HL-60 (cell line): ENCODE data around the gene STX8.

ENCODE experiments used
- DNase-seq, 2 experiments: peaks; one replicate each; pipeline ENCODE4 v3.0.0-alpha.2; 2010 to 2020; ENCODE audit warnings: low read depth in 1 of 2, low spot score in 1 of 2
- H3K27ac ChIP-seq: fragments of 250-450 bp; sonication (Bioruptor Pico); replicated peaks from 2 replicates; pipeline ENCODE4 v1.5.1; 2020; ENCODE audit warnings: mild to moderate bottlenecking, moderate library complexity
- H3K27me3 ChIP-seq: fragments of 250-450 bp; sonication (Bioruptor Pico); 2 replicates; pipeline ENCODE4 v1.5.1; 2021; ENCODE audit warnings: mild to moderate bottlenecking, moderate library complexity; ENCODE audit not compliant: insufficient read depth, poor library complexity, severe bottlenecking
- H3K4me3 ChIP-seq: replicated peaks from 2 replicates; pipeline ENCODE4 v1.5.1; 2011; ENCODE audit warnings: mild to moderate bottlenecking, control low read depth, low read length; ENCODE audit not compliant: insufficient read depth
- CTCF ChIP-seq: IDR thresholded peaks from one replicate; pipeline ENCODE4 v1.5.1; 2011; ENCODE audit warnings: low read length, control low read depth, inconsistent platforms; ENCODE audit not compliant: insufficient read depth
- GABPA ChIP-seq: IDR thresholded peaks from 2 replicates; pipeline ENCODE4 v1.6.1; 2012; ENCODE audit warnings: low read depth
- POLR2AphosphoS5 ChIP-seq: IDR thresholded peaks from 2 replicates; pipeline ENCODE4 v1.6.1; 2012; ENCODE audit warnings: low read depth
- REST ChIP-seq: IDR thresholded peaks from 2 replicates; pipeline ENCODE4 v1.6.1; 2012; ENCODE audit warnings: low read depth; ENCODE audit not compliant: insufficient replicate concordance
- SPI1 ChIP-seq: IDR thresholded peaks from 2 replicates; pipeline ENCODE4 v1.6.1; 2012; ENCODE audit warnings: low read depth, mild to moderate bottlenecking, borderline replicate concordance

Gene STX8

GRCh38 chr17:9410737-9411136 is 164.9 kb downstream of the STX8 start:
- no peak for TF ChIP-seq REST
- no peak for TF ChIP-seq GABPA
- TF ChIP-seq CTCF, result no peak
- no peaks in the 10 kb centered on the region for H3K27me3 ChIP-seq
- no peak for DNase-seq
- H3K4me3 ChIP-seq, result no peak overlapping the region
- H3K27ac ChIP-seq, result no peak overlapping the region

- TF ChIP-seq SPI1, result no peak
- TF ChIP-seq REST, result no peak
- TF ChIP-seq GABPA, result no peak
- no peak for TF ChIP-seq POLR2AphosphoS5
- TF ChIP-seq CTCF, result no peak
- no peak overlapping the region for H3K4me3 ChIP-seq
- DNase-seq, result no peak
- no peaks in the 10 kb centered on the region for H3K27me3 ChIP-seq
- no peak overlapping the region for H3K27ac ChIP-seq
Measured at GRCh38 chr17:9410301-9410700, 165.3 kb downstream of the STX8 start.

- no peaks in the 10 kb centered on the region for H3K27me3 ChIP-seq
- no peak for DNase-seq
- no peak overlapping the region for H3K4me3 ChIP-seq
- H3K27ac ChIP-seq, result no peak overlapping the region
- TF ChIP-seq SPI1, result no peak
- TF ChIP-seq GABPA, result no peak
- TF ChIP-seq POLR2AphosphoS5, result no peak
- no peak for TF ChIP-seq REST
- no peak for TF ChIP-seq CTCF
Measured at GRCh38 chr17:9409878-9410277, 165.7 kb downstream of the STX8 start.
